Measurements from ENCODE around the gene PRDM4.

DNA sequence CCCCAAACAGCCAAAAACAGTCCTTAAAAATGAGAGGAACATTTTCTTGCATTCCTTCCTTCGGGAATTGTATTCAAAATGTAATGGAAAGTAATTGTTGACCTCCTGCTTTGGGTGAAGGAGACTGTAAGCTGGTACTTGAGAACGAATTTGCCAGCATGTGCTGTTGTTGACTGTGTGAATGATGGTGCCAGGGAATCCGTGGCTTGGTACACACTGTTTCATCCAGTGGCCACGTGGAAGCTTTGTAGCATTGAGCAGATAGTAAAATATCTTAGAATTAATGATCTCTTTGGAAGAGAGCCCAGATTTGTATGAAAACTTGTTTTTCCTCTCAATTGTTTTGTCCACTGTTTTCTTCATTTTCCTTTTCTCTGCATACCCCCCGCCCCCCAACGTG lies 15.2 kb upstream of the PRDM4 start:
- no peak for TF ChIP-seq MAFK (conservative IDR thresholded peaks at IDR 0.05 in 1 of 2, IDR thresholded peaks at IDR 0.05 in 1 of 2; ENCODE audit: low read length in 2 of 2)
- no peak for TF ChIP-seq ZNF672 (CRISPR knock-in tag; IDR thresholded peaks at IDR 0.05)
- no peak for TF ChIP-seq SMARCC2 (IDR thresholded peaks at IDR 0.05)
- no peak for TF ChIP-seq MYC (CRISPR knock-in tag; IDR thresholded peaks at IDR 0.05; ENCODE audit: borderline replicate concordance)
- TF ChIP-seq BCL6 (CRISPR knock-in tag; IDR thresholded peaks at IDR 0.05), result no peak
- TF ChIP-seq EP300 (IDR thresholded peaks at IDR 0.05; ENCODE audit: low read depth in 2 of 2, low read length in 2 of 2), result no peak
- no peak for TF ChIP-seq EP300 (CRISPR knock-in tag; IDR thresholded peaks at IDR 0.05; ENCODE audit: borderline replicate concordance)
- no peak for TF ChIP-seq USF2 (IDR thresholded peaks at IDR 0.05; ENCODE audit: low read depth, low read length)
- TF ChIP-seq USF2 (CRISPR knock-in tag; IDR thresholded peaks at IDR 0.05; ENCODE audit: borderline replicate concordance), result no peak
